Right lobe of liver (tissue), 6 donors: ENCODE measurements around the gene PLA2G5. TPM values are rescaled to one million over a fixed set of nuclear protein-coding genes. Genes with fewer than 3 reads are reported as not detected.
"Not testable (repeated sequence)": the region's sequence is repeated elsewhere in the genome, so short reads cannot be mapped to it uniquely, and the experiment has no call there.

Experiments used
- ATAC-seq, 4 donors: fragments of 200-7000 bp; cut with Tn5 transposase; one replicate each; pipeline ENCODE4 v1.9.1; 2020; ENCODE audit warnings: mild to moderate bottlenecking in 4 of 4, moderate library complexity in 4 of 4
- DNase-seq, 3 donors: peaks; one replicate each; pipeline ENCODE4 v3.0.0-alpha.2; 2020
- H3K27ac ChIP-seq, 3 donors: fragments of 200-600 bp; one replicate each; pipeline ENCODE4 v1.8.0; 2022
- H3K27me3 ChIP-seq, 2 donors: fragments of 200-600 bp; one replicate each; pipeline ENCODE4 v1.8.0; 2022
- H3K36me3 ChIP-seq, 4 donors: fragments of 200-600 bp; sonication (generic) in 1 of 4; one replicate each; pipeline versions ENCODE4 v1.5.1 to v1.8.0; 2017 to 2022; ENCODE audit warnings: control low read depth in 1 of 4
- H3K4me1 ChIP-seq, 4 donors: fragments of 200-600 bp; sonication (generic) in 1 of 4; one replicate each; pipeline versions ENCODE4 v1.5.1 to v1.8.0; 2017 to 2022; ENCODE audit warnings: control low read depth in 1 of 4
- H3K4me3 ChIP-seq, 3 donors: fragments of 200-600 bp; one replicate each; pipeline ENCODE4 v1.8.0; 2022
- H3K9me3 ChIP-seq, 4 donors: fragments of 200-600 bp; sonication (generic) in 1 of 4; one replicate each; pipeline versions ENCODE4 v1.5.1 to v1.8.0; 2017 to 2022; ENCODE audit warnings: control low read depth in 1 of 4
- POLR2A ChIP-seq: fragments of 450-650 bp; IDR thresholded peaks from one replicate; pipeline ENCODE4 v1.6.1; 2017; ENCODE audit warnings: antibody characterized with exemption, mild to moderate bottlenecking
- WGBS: methylation state at CpG from one replicate; pipeline ENCODE4 v1.1.6; 2018; ENCODE audit warnings: low coverage, low lambda C conversion rate; ENCODE audit not compliant: insufficient coverage; ENCODE audit errors: missing lambda C conversion rate; 5-methylcytosine and 5-hydroxymethylcytosine counted together
- intact Hi-C, 2 donors: fragments of 100-400 bp; cut with DNase I; formaldehyde crosslinking; loops; one replicate each; pipeline versions ENCODE4 v1.11.2 to v1.14.1; 2022
- total RNA-seq, 6 experiments: library from RNA; depleted of rRNA in 2 of 6; stranded (reverse); fragments of >200 nt in 2 of 6; fragmentation: NEBNext Ultra II Directional in 3 of 6; extraction: Animal tissue kit (Norgen Biotek cat#: 25700) in 3 of 6; gene quantifications; one replicate each; pipeline versions ENCODE4 v1.1.0 to v1.2.4, GENCODE V29; 2016 to 2023
- TF ChIP-seq, protein P1 (sequence below), 4 donors: fragments of 200-600 bp in 3 of 4; fragments of 450-650 bp in 1 of 4; IDR thresholded peaks; one replicate each; pipeline versions ENCODE4 v1.5.1 to v1.8.0; 2016 to 2022; ENCODE audit warnings: antibody characterized with exemption in 4 of 4, mild to moderate bottlenecking in 2 of 4
- donor health status: DM: no; HTN: yes; CAD: no.
- donor health status: DM: no; HTN: no; CAD: no.
- donor health status: DM: no; HTN: no; CAD: no.
- donor health status: DM: no; HTN: yes; CAD: no.
- donor health status: DM: no; HTN: yes; CAD: no.

The PLA2G5 gene
- total RNA-seq, 6 experiments from 2014 or later: 0.62 to 4.8 (median 3.2) TPM

DNA sequence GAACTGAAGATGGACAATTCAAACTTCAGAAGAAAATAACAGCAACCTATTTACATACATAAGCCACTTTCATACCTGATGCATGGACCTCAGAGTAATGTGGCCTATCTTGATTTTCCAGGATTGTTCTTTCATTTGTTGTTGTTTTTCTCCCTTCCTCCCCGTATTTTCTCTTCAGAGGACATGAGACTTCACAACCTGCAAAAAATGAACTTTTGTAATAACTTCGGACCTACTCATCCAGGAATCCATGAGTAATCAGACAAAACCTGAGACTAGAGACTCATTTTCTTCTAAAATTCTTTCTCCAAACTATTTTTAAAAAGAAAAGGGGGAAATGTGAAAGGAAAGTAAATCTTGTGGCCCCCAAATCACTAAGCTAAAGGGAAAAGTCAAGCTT lies 17.6 kb upstream of the PLA2G5 start:
- no peaks in the 10 kb centered on the region for H3K27me3 ChIP-seq
- no peaks in the 10 kb centered on the region for H3K4me1 ChIP-seq
- no peaks in the 10 kb centered on the region for H3K9me3 ChIP-seq
- H3K36me3 ChIP-seq: no peaks in the 10 kb centered on the region
- H3K4me3 ChIP-seq: no peak overlapping the region
- WGBS: 55% methylated on average over 2 of the region's 2 CpGs
- DNase-seq (no peak), ATAC-seq (no peak)
- intact Hi-C loops: no loop called here
- no peak overlapping the region for H3K27ac ChIP-seq
- no peak for TF ChIP-seq POLR2A
- TF ChIP-seq, protein P1, sequence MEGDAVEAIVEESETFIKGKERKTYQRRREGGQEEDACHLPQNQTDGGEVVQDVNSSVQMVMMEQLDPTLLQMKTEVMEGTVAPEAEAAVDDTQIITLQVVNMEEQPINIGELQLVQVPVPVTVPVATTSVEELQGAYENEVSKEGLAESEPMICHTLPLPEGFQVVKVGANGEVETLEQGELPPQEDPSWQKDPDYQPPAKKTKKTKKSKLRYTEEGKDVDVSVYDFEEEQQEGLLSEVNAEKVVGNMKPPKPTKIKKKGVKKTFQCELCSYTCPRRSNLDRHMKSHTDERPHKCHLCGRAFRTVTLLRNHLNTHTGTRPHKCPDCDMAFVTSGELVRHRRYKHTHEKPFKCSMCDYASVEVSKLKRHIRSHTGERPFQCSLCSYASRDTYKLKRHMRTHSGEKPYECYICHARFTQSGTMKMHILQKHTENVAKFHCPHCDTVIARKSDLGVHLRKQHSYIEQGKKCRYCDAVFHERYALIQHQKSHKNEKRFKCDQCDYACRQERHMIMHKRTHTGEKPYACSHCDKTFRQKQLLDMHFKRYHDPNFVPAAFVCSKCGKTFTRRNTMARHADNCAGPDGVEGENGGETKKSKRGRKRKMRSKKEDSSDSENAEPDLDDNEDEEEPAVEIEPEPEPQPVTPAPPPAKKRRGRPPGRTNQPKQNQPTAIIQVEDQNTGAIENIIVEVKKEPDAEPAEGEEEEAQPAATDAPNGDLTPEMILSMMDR (IDR thresholded peaks at IDR 0.05): no peak

DNA sequence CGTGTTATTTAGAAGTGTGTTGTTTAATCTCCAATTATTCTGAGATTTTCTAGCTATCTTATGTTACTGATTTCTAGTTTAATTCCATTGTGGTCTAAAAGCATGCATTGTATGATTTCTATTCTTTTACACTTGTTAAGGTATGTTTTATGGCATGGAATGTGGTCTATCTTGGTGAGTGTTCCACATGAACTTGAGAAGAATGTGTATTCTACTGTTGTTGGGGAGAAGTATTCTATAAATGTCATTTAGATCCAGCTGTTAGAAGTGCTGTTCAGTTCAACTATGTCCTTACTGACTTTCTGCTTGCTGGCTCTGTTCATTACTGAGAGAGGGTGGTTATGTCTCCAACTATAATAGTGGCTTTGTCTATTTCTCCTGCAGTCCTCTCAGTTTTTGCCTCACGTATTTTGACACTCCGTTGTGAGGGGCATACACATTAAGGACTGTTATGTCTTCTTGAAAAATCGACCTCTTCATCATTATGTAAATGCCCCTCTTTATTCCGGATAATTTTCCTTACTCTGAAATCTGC lies 12.0 kb upstream of the PLA2G5 start:
- no peak for TF ChIP-seq POLR2A
- TF ChIP-seq, protein P1 (IDR thresholded peaks at IDR 0.05): no peak
- ATAC-seq (no peak), DNase-seq (no peak)
- 39% methylated on average over 5 of the region's 5 CpGs for WGBS
- Histone ChIP-seq H3K36me3 (no peaks in the 10 kb centered on the region), H3K27me3 (no peaks in the 10 kb centered on the region), H3K4me3 (no peak overlapping the region), H3K27ac (no peak overlapping the region), H3K9me3 (no peaks in the 10 kb centered on the region), H3K4me1 (no peaks in the 10 kb centered on the region)
- intact Hi-C loops: no loop called here

DNA sequence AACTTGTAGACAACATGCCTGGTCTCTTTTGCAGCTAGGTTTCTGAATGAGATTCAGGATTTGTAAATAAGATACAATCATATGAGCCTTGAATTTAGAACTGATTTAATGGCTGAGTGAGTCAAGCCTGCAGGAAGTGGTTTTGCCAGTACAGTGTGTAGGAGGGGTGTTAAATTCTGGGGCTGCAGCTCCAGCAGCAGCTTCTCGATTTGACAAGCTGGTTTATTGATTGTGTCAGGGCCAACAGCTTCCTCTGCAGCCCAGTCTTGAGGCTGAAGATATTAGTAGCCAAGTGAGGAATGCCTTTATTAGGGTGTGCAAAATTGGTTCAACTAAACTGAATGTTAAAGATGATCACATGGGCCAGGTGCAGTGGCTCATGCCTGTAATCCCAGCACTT lies 11.5 kb upstream of the PLA2G5 start:
- TF ChIP-seq, protein P1 (IDR thresholded peaks at IDR 0.05): no peak
- TF ChIP-seq POLR2A: no peak
- H3K9me3 ChIP-seq: no peaks in the 10 kb centered on the region
- no peak overlapping the region for H3K4me3 ChIP-seq
- no peak for DNase-seq
- H3K27me3 ChIP-seq: no peaks in the 10 kb centered on the region
- no peaks in the 10 kb centered on the region for H3K4me1 ChIP-seq
- intact Hi-C loops: no loop called here
- H3K27ac ChIP-seq: no peak overlapping the region
- WGBS: 0% methylated on average over 1 of the region's 1 CpG
- ATAC-seq: peak in 3 of 4 donors; percentile 27 to 39 (median 28)
- no peaks in the 10 kb centered on the region for H3K36me3 ChIP-seq

DNA sequence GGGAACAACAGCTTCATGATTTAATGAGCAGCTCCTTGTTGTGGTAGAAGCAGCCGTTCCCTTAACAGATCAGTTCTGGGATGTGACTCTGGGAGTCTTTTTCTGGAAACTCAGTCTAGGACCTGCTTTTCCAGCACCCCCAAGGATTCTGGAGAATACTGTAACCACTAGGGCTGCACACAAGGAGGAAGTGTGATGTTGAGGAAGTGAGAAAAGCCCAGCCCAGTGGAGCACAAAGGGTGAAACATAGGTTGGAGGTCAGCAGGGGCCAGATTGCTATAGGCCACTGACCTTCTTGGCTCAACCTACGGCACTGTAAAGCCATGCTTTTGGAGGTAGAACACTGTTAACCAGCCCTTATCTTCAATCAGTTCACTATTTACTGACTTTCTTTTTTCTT lies 10.1 kb upstream of the PLA2G5 start:
- no peaks in the 10 kb centered on the region for H3K36me3 ChIP-seq
- H3K27me3 ChIP-seq: no peaks in the 10 kb centered on the region
- intact Hi-C loops: no loop called here
- TF ChIP-seq POLR2A: no peak
- TF ChIP-seq, protein P1 (IDR thresholded peaks at IDR 0.05): no peak
- no peak overlapping the region for H3K4me3 ChIP-seq
- DNase-seq: no peak
- 17% methylated on average over 1 of the region's 2 CpGs for WGBS
- H3K4me1 ChIP-seq: no peaks in the 10 kb centered on the region
- no peak overlapping the region for H3K27ac ChIP-seq
- peak; percentile 60 to 78 (median 68) for ATAC-seq
- no peaks in the 10 kb centered on the region for H3K9me3 ChIP-seq

DNA sequence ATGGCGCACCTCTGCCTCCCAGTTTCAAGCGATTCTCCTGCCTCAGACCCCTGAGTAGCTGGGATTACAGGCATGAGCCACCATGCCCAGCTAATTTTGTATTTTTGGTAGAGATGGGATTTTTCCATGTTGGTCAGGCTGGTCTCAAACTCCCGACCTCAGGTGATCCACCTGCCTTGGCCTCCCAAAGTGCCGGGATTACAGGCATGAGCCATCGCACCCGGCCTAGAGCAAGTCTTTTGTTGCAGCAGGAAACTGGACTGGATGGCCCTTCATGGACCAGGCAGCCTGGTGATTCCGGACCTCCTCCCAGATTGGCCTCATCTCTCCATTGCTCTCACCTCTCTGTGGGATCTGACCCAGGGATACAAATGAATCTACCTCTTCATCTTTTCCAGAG lies 9.2 kb upstream of the PLA2G5 start:
- 89% methylated on average over 7 of the region's 7 CpGs for WGBS
- DNase-seq: not testable (repeated sequence)

More for the DNA sequence above, 9.2 kb upstream of the PLA2G5 start:
- H3K4me1 ChIP-seq, intact Hi-C loops, H3K36me3 ChIP-seq, H3K4me3 ChIP-seq, H3K9me3 ChIP-seq, H3K27me3 ChIP-seq, ATAC-seq, H3K27ac ChIP-seq: not testable (repeated sequence)
